HK-2 (cell line): ENCODE measurements around the gene FZD7.
A peak's percentile ranks its signal among the peaks of the same experiment; 100 is the strongest.

ENCODE experiments used
- DNase-seq: peaks from one replicate; pipeline ENCODE4 v3.0.0-alpha.2; 2018; ENCODE audit not compliant: unreplicated experiment

FZD7 gene

GRCh38 chr2:202033317-202034248 lies at the start of gene FZD7:
Gene FZD7, plus strand, starts transcription at chr2:202033855. Its CDS starts 793 bp downstream, at chr2:202034648.
- peak; percentile 93 for DNase-seq

GRCh38 chr2:201984333-201984732 lies 49.3 kb upstream of the FZD7 start:
- DNase-seq, result no peak

DNA sequence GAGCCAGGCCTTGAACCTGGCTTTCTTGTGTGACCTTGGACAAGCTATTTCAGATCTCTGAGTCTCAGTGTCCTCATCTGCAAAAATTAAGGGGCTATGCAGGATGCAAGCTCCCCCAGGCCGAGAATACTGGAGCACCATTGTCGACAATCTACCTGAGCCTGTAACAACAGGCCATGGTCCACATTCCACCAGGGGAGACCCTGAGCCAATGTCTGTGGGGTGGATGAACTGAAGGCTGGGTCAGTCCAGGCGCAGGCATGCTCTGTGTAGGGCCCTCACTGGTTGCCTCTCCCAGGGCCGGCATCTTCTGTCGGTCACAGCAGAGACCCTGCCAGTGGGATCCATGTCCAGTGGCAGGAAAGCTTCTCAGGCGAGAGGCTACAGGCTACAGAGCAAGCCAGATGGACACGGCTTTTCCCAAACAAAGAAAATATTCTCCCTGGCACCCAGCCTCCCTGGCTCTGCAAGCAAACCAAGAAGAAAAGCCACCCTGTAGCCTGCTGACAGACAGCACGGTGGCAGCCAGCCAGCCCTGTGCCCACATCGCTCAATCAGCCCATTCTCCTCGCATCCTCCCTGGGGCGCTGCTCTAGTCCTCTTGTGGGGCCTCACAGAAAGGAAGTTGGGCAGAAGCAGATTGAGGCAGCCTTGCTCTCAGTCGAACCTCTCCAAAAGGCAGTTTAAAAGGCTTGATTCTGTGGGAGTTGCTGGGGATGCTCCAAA lies 48.7 kb upstream of the FZD7 start:
- no peak for DNase-seq

GRCh38 chr2:201985728-201986462 lies 47.8 kb upstream of the FZD7 start:
- no peak for DNase-seq

DNA sequence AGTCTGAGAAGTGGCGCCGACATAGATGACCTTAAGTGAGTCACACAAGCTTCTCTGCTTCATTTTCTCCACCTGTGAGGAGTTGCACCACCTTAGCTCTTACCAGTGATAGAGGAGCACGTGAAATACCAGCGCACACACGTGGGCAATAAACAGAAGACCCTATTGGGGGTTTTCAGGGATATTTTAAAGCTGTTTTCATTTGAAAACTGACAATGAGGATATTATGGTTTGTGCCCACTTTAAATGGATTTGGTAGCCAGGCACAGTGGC lies 47.3 kb upstream of the FZD7 start:
- DNase-seq, result no peak

GRCh38 chr2:201987426-201987825 lies 46.2 kb upstream of the FZD7 start:
- DNase-seq, result no peak

GRCh38 chr2:201990069-201990468 lies 43.6 kb upstream of the FZD7 start:
- DNase-seq, result no peak

GRCh38 chr2:201992960-201993359 lies 40.7 kb upstream of the FZD7 start:
- DNase-seq, result no peak

GRCh38 chr2:201994973-201995638 lies 38.5 kb upstream of the FZD7 start:
- DNase-seq, result no peak

DNA sequence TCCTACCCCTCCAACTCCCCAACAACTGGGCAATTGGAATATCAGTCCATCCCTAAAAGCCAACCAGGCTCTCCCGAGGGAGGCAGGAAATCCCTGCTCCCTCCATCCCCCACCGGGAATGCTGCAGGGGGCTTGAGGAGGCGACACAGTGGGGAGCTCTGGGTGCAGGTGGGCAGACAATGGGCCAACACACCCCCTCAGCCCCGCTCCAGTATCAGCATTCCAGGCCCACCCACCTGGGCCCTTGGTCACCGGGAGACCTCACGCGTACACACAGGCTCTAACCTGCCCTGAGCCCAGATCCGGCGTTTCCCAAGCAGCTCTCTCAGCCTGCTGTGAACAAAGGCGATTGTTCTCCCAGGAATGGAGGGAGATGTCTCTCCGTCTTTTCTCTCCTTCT lies 37.6 kb upstream of the FZD7 start:
- no peak for DNase-seq

- no peak for DNase-seq
Measured at GRCh38 chr2:201996679-201997314, 36.9 kb upstream of the FZD7 start.

DNA sequence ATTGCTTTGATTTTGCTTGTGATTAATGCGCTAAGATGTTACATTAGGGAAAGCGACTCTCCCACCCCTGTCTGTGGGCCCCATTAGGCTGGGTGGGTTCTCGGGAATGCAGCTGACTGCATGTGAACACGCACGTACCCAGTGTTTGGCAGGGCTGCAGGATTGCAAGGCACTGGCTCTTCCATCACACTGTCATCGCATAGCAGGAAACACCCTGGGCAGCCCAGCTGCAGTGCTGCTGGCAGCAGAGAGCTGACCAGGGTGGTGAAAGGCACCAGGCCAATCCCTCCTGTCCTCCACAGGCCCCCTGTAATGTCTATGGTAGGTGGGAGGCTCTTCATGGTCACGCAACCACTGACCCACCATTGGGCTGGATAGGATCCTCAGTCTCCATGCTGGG lies 34.4 kb upstream of the FZD7 start:
- DNase-seq, result no peak

- DNase-seq, result no peak
Measured at GRCh38 chr2:202001826-202002225, 31.8 kb upstream of the FZD7 start.

- DNase-seq, result no peak
Measured at GRCh38 chr2:202002381-202002780, 31.3 kb upstream of the FZD7 start.

DNA sequence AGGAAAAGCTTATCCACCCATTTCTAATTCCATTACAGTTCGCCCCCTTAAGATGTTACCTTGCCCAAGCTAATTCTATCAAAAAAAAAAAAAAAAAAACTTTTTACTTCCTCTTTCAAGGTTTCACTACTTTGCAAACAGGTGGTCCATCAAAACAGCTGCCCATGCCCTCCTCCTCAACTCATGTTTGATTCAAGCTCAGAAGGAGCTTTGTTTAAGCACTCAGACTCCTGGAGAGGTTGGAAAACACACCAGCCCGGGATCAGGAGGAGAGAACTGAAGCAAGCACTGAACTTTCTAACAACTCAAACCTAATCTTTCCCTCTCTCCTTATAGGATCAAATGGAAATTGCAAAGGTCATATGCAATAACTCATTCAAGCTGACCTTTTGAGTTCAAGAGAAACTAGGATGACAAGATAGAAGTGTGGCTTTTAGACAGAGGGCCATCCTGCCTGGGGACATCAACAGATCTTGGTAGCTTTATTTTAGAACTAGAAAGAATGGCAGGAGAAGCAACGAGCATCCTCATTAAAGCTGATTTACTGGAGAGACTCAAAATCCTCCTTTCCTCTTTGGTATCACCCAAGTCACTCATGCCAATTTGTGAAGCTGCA lies 28.3 kb upstream of the FZD7 start:
- no peak for DNase-seq

- no peak for DNase-seq
Measured at GRCh38 chr2:202006301-202006700, 27.4 kb upstream of the FZD7 start.

DNA sequence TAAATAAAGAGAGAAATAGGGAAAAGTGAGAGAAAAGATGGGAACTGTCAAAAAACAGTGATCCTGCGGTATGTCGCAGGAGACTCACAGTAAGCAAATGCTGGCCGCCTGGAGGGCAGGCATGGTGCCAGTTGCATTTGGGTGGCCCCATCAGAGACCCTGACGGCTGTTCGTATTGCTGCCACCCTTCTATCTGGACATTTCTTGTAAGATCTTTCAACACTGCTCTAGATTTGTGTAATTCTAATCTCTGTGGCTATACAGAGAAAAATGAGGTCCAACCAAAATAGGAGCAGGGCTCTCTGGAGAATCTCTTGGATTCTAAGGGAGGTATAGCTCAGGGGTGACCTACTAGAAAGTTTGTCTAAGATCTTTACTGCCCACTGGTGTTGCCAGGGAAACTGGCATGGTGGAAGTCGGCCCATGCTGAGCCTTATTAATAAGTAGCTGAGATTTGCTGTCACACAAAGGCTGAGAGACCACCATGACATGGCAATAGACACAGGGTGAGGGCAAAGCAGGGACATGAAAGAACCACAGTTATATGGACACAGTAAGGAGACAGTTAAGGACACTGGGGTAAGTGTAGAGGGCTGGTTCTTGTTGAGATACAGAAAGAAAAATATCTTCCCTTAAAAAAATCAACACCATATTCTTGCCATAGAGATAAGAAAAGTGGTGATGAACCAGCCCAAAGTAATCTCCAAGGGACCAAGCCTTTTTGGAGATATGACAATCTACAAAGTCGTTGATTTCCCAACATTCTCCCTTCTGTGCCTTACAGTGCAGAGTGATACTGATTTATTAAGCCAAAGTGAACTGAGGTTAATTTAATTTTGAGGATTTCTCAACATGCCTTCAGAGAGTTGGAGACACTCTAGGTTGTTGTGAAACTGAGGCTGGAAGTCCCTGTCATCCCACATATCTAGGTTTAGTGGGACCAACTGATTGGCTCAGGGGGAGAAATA lies 26.4 kb upstream of the FZD7 start:
- DNase-seq, result no peak

- no peak for DNase-seq
Measured at GRCh38 chr2:202007983-202008354, 25.7 kb upstream of the FZD7 start.

DNA sequence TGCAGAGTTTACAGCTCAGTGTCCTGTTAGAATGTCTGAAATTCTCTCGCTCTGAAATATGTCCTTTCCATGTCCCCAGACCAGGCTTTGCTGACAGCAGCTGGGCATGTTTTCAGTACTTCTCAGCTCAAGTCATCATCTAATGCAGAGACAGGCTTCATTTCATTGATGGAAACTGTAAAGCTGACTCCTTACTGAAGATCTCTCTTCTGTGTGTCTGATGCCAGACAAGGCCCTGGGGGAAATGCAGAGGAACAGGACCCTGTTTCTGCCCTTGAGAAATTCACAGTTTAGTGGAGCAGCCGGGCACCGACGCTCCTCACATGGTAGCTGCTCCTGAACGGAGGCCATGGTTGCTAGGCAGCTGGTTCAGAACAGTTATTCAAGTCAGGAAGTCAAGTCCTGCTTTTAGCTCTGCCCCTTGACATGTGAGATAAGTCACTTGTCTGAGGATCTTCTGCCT lies 24.6 kb upstream of the FZD7 start:
- no peak for DNase-seq

DNA sequence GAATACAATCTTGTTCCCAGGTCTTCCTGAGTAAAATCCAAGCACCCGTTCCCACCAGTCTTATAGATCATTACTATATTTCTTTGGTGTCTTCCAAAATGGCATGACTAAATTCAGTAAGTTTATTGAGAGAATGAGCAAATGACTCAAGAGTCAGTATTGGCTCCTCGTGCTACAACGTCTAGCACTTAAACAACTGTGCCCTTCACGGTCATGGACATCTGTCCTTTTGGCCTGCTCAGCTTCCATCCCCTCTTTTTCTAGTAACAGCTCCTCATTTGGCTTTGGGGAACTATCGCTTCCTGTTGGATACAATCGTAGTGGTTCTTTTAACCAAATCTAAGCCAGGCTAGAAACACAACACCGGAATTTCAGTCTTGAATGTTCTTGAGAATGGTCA lies 24.1 kb upstream of the FZD7 start:
- DNase-seq, result no peak
